ENCODE results near the gene OR3A1.
"Not testable (repeated sequence)": the region's sequence is repeated elsewhere in the genome, so short reads cannot be mapped to it uniquely, and the experiment has no call there.

OR3A1 gene

GRCh38 chr17:3282901-3283300, 15.3 kb downstream of the OR3A1 start:
- POLR2A ChIA-PET (ENCODE audit: low non-redundant PET) = no interaction called here
- TF ChIP-seq CTCF (conservative IDR thresholded peaks at IDR 0.05; ENCODE audit: low read depth) = no peak
- CTCF ChIA-PET = no interaction called here
- no peak overlapping the region for H3K27ac ChIP-seq
- no peak for DNase-seq (ENCODE audit: low spot score)

- POLR2A ChIA-PET (ENCODE audit: low non-redundant PET) = no interaction called here
- CTCF ChIA-PET = interaction anchor here (0.7 kb wide), 1 partner anchor 327 kb away, joined by 5 read pairs; no protein-coding TSS in a partner anchor
- DNase-seq (ENCODE audit: low spot score) = no peak
- no peak overlapping the region for H3K27ac ChIP-seq
- TF ChIP-seq CTCF (conservative IDR thresholded peaks at IDR 0.05; ENCODE audit: low read depth) = no peak
Measured at GRCh38 chr17:3276126-3276525, 22.0 kb downstream of the OR3A1 start.

GRCh38 chr17:3271072-3271848, 26.9 kb downstream of the OR3A1 start:
- CTCF ChIA-PET = no interaction called here
- DNase-seq (ENCODE audit: low spot score) = no peak
- TF ChIP-seq CTCF (conservative IDR thresholded peaks at IDR 0.05; ENCODE audit: low read depth) = no peak
- H3K27ac ChIP-seq = no peak overlapping the region
- POLR2A ChIA-PET (ENCODE audit: low non-redundant PET) = no interaction called here

GRCh38 chr17:3260600-3260999, 37.6 kb downstream of the OR3A1 start:
- ChIA-PET CTCF (no interaction called here), POLR2A (ENCODE audit: low non-redundant PET) (no interaction called here)
- DNase-seq (ENCODE audit: low spot score) = no peak
- no peak overlapping the region for H3K27ac ChIP-seq
- TF ChIP-seq CTCF (conservative IDR thresholded peaks at IDR 0.05; ENCODE audit: low read depth) = no peak

GRCh38 chr17:3260163-3260562, 38.0 kb downstream of the OR3A1 start:
- no peak overlapping the region for H3K27ac ChIP-seq
- no peak for TF ChIP-seq CTCF (conservative IDR thresholded peaks at IDR 0.05; ENCODE audit: low read depth)
- ChIA-PET POLR2A (ENCODE audit: low non-redundant PET) (no interaction called here), CTCF (no interaction called here)
- DNase-seq (ENCODE audit: low spot score) = no peak

- CTCF ChIA-PET = no interaction called here
Measured at GRCh38 chr17:3256575-3256974, 41.6 kb downstream of the OR3A1 start.

GRCh38 chr17:3249013-3249412, 49.1 kb downstream of the OR3A1 start:
- CTCF ChIA-PET; POLR2A ChIA-PET (ENCODE audit: low non-redundant PET); DNase-seq (ENCODE audit: low spot score); H3K27ac ChIP-seq: not testable (repeated sequence)

More at GRCh38 chr17:3256575-3256974, 41.6 kb downstream of the OR3A1 start:
- POLR2A ChIA-PET (ENCODE audit: low non-redundant PET) = no interaction called here
- no peak overlapping the region for H3K27ac ChIP-seq
- no peak for TF ChIP-seq CTCF (conservative IDR thresholded peaks at IDR 0.05; ENCODE audit: low read depth)
- no peak for DNase-seq (ENCODE audit: low spot score)

- POLR2A ChIA-PET (ENCODE audit: low non-redundant PET); CTCF ChIA-PET; DNase-seq (ENCODE audit: low spot score); H3K27ac ChIP-seq: not testable (repeated sequence)
Measured at GRCh38 chr17:3244841-3245240, 53.3 kb downstream of the OR3A1 start.

- CTCF ChIA-PET; DNase-seq (ENCODE audit: low spot score); POLR2A ChIA-PET (ENCODE audit: low non-redundant PET); H3K27ac ChIP-seq: not testable (repeated sequence)
Measured at GRCh38 chr17:3241044-3241443, 57.1 kb downstream of the OR3A1 start.

All from RWPE1 (cell line).